ENCODE results near the gene SELENOW.

DNA sequence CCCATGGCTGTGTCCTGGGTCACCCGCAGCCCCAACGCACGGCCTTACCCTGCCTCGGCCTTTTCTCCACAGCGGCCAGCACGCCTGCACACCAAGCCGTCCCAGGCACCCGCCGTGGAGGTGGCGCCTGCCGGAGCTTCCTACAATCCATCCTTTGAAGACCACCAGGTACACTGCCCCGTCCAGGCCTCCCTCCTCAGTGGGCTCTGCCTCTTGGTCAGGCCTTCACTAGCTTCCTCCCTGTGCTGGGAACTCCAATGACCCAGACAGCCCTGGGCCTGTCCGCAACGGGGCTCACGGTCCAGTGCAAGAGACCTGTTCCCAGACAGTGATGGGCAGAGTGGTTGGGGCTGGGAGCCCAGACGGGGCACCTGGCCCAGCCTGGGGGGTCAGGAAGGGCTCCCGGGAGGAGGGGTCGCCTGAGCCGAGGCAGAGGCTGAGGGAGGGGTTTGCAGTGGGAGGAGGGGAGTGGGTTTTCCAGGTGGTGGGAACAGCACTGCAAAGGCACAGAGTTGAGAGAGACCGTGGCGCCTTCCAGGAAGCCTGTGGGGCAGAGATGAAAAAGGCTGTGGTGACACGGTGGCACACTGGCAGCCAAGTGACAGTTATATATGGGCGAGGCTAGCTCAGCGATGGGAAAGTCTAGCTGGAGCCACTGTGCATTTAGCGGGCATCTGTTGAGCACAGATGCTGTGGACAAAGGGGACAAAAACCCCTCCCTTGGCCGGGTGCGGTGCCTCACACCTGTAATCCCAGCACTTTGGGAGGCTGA, 25.9 kb upstream of the SELENOW start:
- TF ChIP-seq, protein P1, sequence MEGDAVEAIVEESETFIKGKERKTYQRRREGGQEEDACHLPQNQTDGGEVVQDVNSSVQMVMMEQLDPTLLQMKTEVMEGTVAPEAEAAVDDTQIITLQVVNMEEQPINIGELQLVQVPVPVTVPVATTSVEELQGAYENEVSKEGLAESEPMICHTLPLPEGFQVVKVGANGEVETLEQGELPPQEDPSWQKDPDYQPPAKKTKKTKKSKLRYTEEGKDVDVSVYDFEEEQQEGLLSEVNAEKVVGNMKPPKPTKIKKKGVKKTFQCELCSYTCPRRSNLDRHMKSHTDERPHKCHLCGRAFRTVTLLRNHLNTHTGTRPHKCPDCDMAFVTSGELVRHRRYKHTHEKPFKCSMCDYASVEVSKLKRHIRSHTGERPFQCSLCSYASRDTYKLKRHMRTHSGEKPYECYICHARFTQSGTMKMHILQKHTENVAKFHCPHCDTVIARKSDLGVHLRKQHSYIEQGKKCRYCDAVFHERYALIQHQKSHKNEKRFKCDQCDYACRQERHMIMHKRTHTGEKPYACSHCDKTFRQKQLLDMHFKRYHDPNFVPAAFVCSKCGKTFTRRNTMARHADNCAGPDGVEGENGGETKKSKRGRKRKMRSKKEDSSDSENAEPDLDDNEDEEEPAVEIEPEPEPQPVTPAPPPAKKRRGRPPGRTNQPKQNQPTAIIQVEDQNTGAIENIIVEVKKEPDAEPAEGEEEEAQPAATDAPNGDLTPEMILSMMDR (IDR thresholded peaks at IDR 0.05), result no peak
- TF ChIP-seq POLR2A (IDR thresholded peaks at IDR 0.05), result no peak

Data from lower leg skin (tissue), 3 donors.